HepG2 (cell line): ENCODE results near the gene MAPRE3. TPM values are rescaled to one million over a fixed set of nuclear protein-coding genes. Genes with fewer than 3 reads are reported as not detected.

Source experiments
- ATM ChIP-seq: fragments of 450-650 bp; IDR thresholded peaks from 2 replicates; pipeline ENCODE4 v1.7.1; 2017; ENCODE audit warnings: mild to moderate bottlenecking, borderline replicate concordance
- CENPX ChIP-seq: sonication (generic); formaldehyde crosslinking; IDR thresholded peaks from 2 replicates; pipeline ENCODE4 v1.9.0; 2021; ENCODE audit warnings: mild to moderate bottlenecking, missing genetic modification reagents, moderate library complexity
- FOXK2 ChIP-seq: fragments of 450-650 bp; IDR thresholded peaks from 2 replicates; pipeline ENCODE4 v1.6.1; 2016
- FOXM1 ChIP-seq: sonication (generic); formaldehyde crosslinking; IDR thresholded peaks from 2 replicates; pipeline ENCODE4 v1.5.0; 2020; ENCODE audit warnings: missing genetic modification reagents
- KAT8 ChIP-seq: IDR thresholded peaks from 2 replicates; pipeline ENCODE4 v1.6.1; 2016; ENCODE audit warnings: missing genetic modification reagents, missing compliant biosample characterization
- MTA1 ChIP-seq: sonication (generic); formaldehyde crosslinking; IDR thresholded peaks from 2 replicates; pipeline ENCODE4 v1.4.0; 2020; ENCODE audit warnings: missing genetic modification reagents, mild to moderate bottlenecking, borderline replicate concordance
- TCF7 ChIP-seq: sonication (generic); IDR thresholded peaks from 2 replicates; pipeline ENCODE4 v1.6.1; 2016; ENCODE audit warnings: antibody characterized with exemption, low read depth
- U2AF1 ChIP-seq: fragments of 200-400 bp; formaldehyde crosslinking; optimal IDR thresholded peaks from 2 replicates; pipeline ENCODE3; 2017; ENCODE audit warnings: mild to moderate bottlenecking, low read depth, low read length
- ZBTB20 ChIP-seq: sonication (generic); formaldehyde crosslinking; IDR thresholded peaks from 2 replicates; pipeline ENCODE4 v1.8.1; 2023; ENCODE audit warnings: missing genetic modification reagents, low read depth, mild to moderate bottlenecking, borderline replicate concordance
- ZFX ChIP-seq: sonication (generic); formaldehyde crosslinking; IDR thresholded peaks from 2 replicates; pipeline ENCODE4 v1.4.0; 2020; ENCODE audit warnings: mild to moderate bottlenecking, low read depth, missing genetic modification reagents, moderate library complexity
- ZNF207 ChIP-seq: fragments of 450-650 bp; IDR thresholded peaks from 2 replicates; pipeline ENCODE4 v1.6.1; 2016; ENCODE audit warnings: antibody characterized with exemption, borderline replicate concordance
- ZNF263 ChIP-seq: sonication (generic); formaldehyde crosslinking; IDR thresholded peaks from 2 replicates; pipeline ENCODE4 v1.4.0; 2020; ENCODE audit warnings: missing genetic modification reagents
- ZNF292 ChIP-seq: sonication (generic); formaldehyde crosslinking; IDR thresholded peaks from 2 replicates; pipeline ENCODE4 v1.8.1; 2022; ENCODE audit warnings: mild to moderate bottlenecking, low read depth, missing genetic modification reagents, borderline replicate concordance
- ZNF451 ChIP-seq: sonication (generic); formaldehyde crosslinking; IDR thresholded peaks from 2 replicates; pipeline ENCODE4 v1.5.0; 2020; ENCODE audit warnings: mild to moderate bottlenecking, missing genetic modification reagents
- ZNF564 ChIP-seq: sonication (generic); formaldehyde crosslinking; IDR thresholded peaks from 2 replicates; pipeline ENCODE4 v1.8.1; 2023; ENCODE audit warnings: mild to moderate bottlenecking, missing genetic modification reagents
- ZNF777 ChIP-seq: sonication (generic); formaldehyde crosslinking; IDR thresholded peaks from 2 replicates; pipeline ENCODE4 v1.4.0; 2020; ENCODE audit warnings: missing genetic modification reagents
- ZNF883 ChIP-seq: sonication (generic); formaldehyde crosslinking; IDR thresholded peaks from 2 replicates; pipeline ENCODE4 v1.5.1; 2020; ENCODE audit warnings: mild to moderate bottlenecking, missing genetic modification reagents; ENCODE audit errors: not compliant biosample characterization
- polyA plus RNA-seq, 8 experiments: library from polyadenylated mRNA; depleted of rRNA in 3 of 8; stranded (reverse) in 7 of 8; unstranded in 1 of 8; fragments of >200 nt; fragmentation: Illumina TruSeq in 4 of 8; extraction: Trizol in 4 of 8; gene quantifications; 2 replicates each; pipeline versions ENCODE4 v1.2.1 to v1.2.3, GENCODE V29; 2011 to 2016; ENCODE audit warnings: low read depth in 4 of 8, missing spikeins in 1 of 8, mixed read lengths in 1 of 8; ENCODE audit not compliant: insufficient read depth in 1 of 8
- total RNA-seq, 5 experiments: library from RNA; depleted of rRNA; stranded (reverse); fragments of >200 nt; fragmentation: Illumina TruSeq; extraction: Trizol; gene quantifications; 2 replicates each; pipeline ENCODE4 v1.2.3, GENCODE V29; 2016; ENCODE audit warnings: low read depth in 1 of 5
- TF ChIP-seq, protein P1 (sequence below): sonication (generic); formaldehyde crosslinking; IDR thresholded peaks from 2 replicates; pipeline ENCODE4 v1.8.0; 2023; ENCODE audit warnings: mild to moderate bottlenecking, missing genetic modification reagents
- TF ChIP-seq, protein P2 (sequence below): sonication (generic); formaldehyde crosslinking; IDR thresholded peaks from 2 replicates; pipeline ENCODE4 v1.8.0; 2022; ENCODE audit warnings: missing genetic modification reagents, mild to moderate bottlenecking, inconsistent platforms, borderline replicate concordance
- TF ChIP-seq, protein P3 (sequence below): sonication (generic); formaldehyde crosslinking; IDR thresholded peaks from 2 replicates; pipeline ENCODE4 v1.4.0; 2020; ENCODE audit warnings: missing genetic modification reagents
- TF ChIP-seq, protein P4 (sequence below): sonication (generic); formaldehyde crosslinking; conservative IDR thresholded peaks from 2 replicates; pipeline ENCODE4 v1.8.1; 2023; ENCODE audit warnings: missing genetic modification reagents
- TF ChIP-seq, protein P5 (sequence below): sonication (generic); formaldehyde crosslinking; IDR thresholded peaks from 2 replicates; pipeline ENCODE4 v1.8.1; 2023; ENCODE audit warnings: mild to moderate bottlenecking, inconsistent platforms, moderate library complexity, missing genetic modification reagents, borderline replicate concordance

Gene MAPRE3
- total and polyA plus RNA-seq, 2 of the 13 experiments (the other 11 are each of a cell fraction or from before 2014, with no cell fraction given) = 0.31 to 0.91 TPM

DNA sequence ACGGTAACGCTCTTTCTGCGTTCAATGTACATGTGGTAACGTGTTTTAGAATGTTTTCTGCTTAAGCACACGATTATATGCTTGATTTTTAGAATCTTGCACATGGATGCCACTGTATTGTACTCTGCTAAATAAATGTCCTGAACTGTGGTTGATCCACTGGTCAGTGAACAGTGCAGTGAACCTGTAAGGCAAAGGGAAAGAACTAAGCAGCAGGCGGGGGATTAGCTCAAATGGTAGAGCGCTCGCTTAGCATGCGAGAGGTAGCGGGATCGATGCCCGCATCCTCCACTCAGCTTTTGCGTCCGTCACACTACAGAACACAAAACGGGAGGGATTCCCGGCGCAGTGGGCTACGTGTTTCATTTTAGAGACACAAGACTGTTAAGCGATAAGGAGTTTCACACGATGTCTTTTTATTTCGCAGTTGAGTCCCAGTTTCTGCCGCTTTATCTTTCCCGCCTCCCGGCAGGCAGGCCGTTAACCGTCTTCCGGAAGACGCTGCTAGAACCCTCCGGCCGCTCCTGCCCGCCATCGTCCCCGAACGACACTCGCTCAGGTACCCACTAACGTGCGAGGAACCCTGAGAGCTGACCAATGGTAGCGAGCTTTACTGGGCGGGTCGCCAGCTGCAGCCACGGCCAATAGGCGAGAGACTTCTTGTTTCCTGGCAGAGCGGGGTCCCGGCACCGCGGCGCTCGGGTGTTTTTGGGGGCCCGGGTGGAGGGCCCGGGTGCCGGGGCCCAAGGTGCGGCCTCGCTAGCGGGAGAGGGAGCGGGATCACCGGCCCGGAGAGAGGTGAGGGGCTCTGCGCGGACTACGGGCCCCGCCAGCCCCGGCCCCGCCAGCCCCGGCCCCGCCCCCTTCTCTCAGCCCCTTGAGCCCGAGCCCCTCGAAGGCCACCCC is 80.8 kb downstream of the MAPRE3 start, which contains the start of gene AGBL5 (continued):
- TF ChIP-seq, protein P1, sequence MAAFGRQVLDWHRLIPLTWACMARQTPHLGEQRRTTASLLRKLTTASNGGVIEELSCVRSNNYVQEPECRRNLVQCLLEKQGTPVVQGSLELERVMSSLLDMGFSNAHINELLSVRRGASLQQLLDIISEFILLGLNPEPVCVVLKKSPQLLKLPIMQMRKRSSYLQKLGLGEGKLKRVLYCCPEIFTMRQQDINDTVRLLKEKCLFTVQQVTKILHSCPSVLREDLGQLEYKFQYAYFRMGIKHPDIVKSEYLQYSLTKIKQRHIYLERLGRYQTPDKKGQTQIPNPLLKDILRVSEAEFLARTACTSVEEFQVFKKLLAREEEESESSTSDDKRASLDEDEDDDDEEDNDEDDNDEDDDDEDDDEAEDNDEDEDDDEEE (CRISPR knock-in tag) = peak; percentile 92
- no peak for TF ChIP-seq TCF7
- TF ChIP-seq, protein P2, sequence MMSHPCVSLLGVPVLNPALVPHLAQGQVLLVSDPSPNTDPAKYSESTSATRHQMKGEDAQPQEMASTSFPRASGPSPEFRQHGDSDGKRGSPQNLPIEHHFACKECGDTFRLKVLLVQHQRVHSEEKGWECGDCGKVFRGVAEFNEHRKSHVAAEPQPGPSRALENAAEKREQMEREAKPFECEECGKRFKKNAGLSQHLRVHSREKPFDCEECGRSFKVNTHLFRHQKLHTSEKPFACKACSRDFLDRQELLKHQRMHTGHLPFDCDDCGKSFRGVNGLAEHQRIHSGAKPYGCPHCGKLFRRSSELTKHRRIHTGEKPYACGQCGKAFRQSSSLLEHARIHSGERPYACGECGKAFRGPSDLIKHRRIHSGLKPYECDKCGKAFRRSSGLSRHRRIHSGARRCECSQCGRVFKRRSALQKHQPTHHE (CRISPR knock-in tag) = peak; percentile 86
- TF ChIP-seq, protein P3, sequence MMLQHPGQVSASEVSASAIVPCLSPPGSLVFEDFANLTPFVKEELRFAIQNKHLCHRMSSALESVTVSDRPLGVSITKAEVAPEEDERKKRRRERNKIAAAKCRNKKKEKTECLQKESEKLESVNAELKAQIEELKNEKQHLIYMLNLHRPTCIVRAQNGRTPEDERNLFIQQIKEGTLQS (CRISPR knock-in tag) = no peak; the same call in 1 of the 2 replicates
- peak; percentile 36; the same call in 1 of the 2 replicates for TF ChIP-seq ZNF777 (CRISPR knock-in tag)
- TF ChIP-seq CENPX (CRISPR knock-in tag) = no peak
- TF ChIP-seq FOXM1 (CRISPR knock-in tag) = no peak; the same call in 1 of the 2 replicates
- TF ChIP-seq ZNF883 (CRISPR knock-in tag) = peak; percentile 94
- no peak for TF ChIP-seq U2AF1
- TF ChIP-seq ZNF564 (CRISPR knock-in tag) = peak; percentile 88
- TF ChIP-seq KAT8 (CRISPR knock-in tag) = peak; percentile 89
- TF ChIP-seq ZNF451 (CRISPR knock-in tag) = peak; percentile 90
- TF ChIP-seq, protein P4, sequence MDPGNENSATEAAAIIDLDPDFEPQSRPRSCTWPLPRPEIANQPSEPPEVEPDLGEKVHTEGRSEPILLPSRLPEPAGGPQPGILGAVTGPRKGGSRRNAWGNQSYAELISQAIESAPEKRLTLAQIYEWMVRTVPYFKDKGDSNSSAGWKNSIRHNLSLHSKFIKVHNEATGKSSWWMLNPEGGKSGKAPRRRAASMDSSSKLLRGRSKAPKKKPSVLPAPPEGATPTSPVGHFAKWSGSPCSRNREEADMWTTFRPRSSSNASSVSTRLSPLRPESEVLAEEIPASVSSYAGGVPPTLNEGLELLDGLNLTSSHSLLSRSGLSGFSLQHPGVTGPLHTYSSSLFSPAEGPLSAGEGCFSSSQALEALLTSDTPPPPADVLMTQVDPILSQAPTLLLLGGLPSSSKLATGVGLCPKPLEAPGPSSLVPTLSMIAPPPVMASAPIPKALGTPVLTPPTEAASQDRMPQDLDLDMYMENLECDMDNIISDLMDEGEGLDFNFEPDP = 0 out of 2 replicates have a peak, but pooled peaks have one; percentile 78
- peak; percentile 62 for TF ChIP-seq ZNF263 (CRISPR knock-in tag)
- peak; percentile 30 for TF ChIP-seq MTA1 (CRISPR knock-in tag)
- TF ChIP-seq FOXK2 = no peak
- TF ChIP-seq ZNF292 (CRISPR knock-in tag) = peak; percentile 47; the same call in 1 of the 2 replicates
- TF ChIP-seq ATM = no peak
- TF ChIP-seq ZNF207 = 0 out of 2 replicates have a peak, but pooled peaks have one; percentile 81
- TF ChIP-seq, protein P5, sequence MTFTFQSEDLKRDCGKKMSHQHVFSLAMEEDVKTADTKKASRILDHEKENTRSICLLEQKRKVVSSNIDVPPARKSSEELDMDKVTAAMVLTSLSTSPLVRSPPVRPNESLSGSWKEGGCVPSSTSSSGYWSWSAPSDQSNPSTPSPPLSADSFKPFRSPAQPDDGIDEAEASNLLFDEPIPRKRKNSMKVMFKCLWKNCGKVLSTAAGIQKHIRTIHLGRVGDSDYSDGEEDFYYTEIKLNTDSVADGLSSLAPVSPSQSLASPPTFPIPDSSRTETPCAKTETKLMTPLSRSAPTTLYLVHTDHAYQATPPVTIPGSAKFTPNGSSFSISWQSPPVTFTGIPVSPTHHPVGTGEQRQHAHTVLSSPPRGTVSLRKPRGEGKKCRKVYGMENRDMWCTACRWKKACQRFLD (CRISPR knock-in tag) = peak; percentile 88; the same call in 1 of the 2 replicates
- TF ChIP-seq ZFX (CRISPR knock-in tag) = no peak; the same call in 1 of the 2 replicates
- peak; percentile 85 for TF ChIP-seq ZBTB20 (CRISPR knock-in tag)
